ENCODE data around the gene RSPH1. TPM values are rescaled to one million over a fixed set of nuclear protein-coding genes. Genes with fewer than 3 reads are reported as not detected.

RSPH1 gene
- total and polyA plus RNA-seq, 2 of the 4 experiments (the other 2 are of a cell fraction): not detected

- in situ Hi-C loops (cut with MboI; ENCODE audit: low sequenced_read_pairs) (no loop called here), intact Hi-C loops (cut with micrococcal nuclease) (no loop called here), dilution Hi-C loops (cut with HindIII; ENCODE audit: low sequenced_read_pairs, unreplicated experiment) (no loop called here)
- no peak overlapping the region for H3K27ac ChIP-seq (ENCODE audit: insufficient read depth, low read length)
- no peaks in the 10 kb centered on the region for H3K4me1 ChIP-seq (ENCODE audit: control insufficient read depth, insufficient read depth, low read length)
- WGBS, 2 experiments (ENCODE audit: extremely low coverage in 2 of 2, insufficient read length in 1 of 2): 50% methylated on average over 2 of the region's 10 CpGs; no CpG with 5 or more reads in 1 of the 2 experiments
- ATAC-seq (ENCODE audit: low read depth): no peak
- no peak overlapping the region for H2AK5ac ChIP-seq (ENCODE audit: low read depth, low read length)
- H3K4me3 ChIP-seq (ENCODE audit: insufficient read depth, low read depth, low read length): no peak overlapping the region
- H4K5ac ChIP-seq (ENCODE audit: low read depth, low read length): no peak overlapping the region
- no peak overlapping the region for H3K4ac ChIP-seq (ENCODE audit: low read depth, low read length)
- TF ChIP-seq CEBPB (IDR thresholded peaks at IDR 0.05; ENCODE audit: low read depth, low read length) (no peak), RFX5 (IDR thresholded peaks at IDR 0.05; ENCODE audit: low read depth, low read length) (no peak), MAFK (IDR thresholded peaks at IDR 0.05; ENCODE audit: low read depth, low read length) (no peak), CHD1 (IDR thresholded peaks at IDR 0.05; ENCODE audit: low read depth, low read length) (no peak), CTCF (conservative IDR thresholded peaks at IDR 0.05; ENCODE audit: low read depth, low read length) (no peak), RCOR1 (IDR thresholded peaks at IDR 0.05; ENCODE audit: insufficient replicate concordance, low read length) (no peak), FOS (IDR thresholded peaks at IDR 0.05; ENCODE audit: low read depth, low read length) (no peak), POLR2A (IDR thresholded peaks at IDR 0.05; ENCODE audit: low read depth, low read length) (no peak), USF2 (IDR thresholded peaks at IDR 0.05; ENCODE audit: low read depth, low read length) (no peak)
- TF ChIP-seq, protein P1, sequence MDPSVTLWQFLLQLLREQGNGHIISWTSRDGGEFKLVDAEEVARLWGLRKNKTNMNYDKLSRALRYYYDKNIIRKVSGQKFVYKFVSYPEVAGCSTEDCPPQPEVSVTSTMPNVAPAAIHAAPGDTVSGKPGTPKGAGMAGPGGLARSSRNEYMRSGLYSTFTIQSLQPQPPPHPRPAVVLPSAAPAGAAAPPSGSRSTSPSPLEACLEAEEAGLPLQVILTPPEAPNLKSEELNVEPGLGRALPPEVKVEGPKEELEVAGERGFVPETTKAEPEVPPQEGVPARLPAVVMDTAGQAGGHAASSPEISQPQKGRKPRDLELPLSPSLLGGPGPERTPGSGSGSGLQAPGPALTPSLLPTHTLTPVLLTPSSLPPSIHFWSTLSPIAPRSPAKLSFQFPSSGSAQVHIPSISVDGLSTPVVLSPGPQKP (IDR thresholded peaks at IDR 0.05; ENCODE audit: borderline replicate concordance, low read depth, low read length): no peak
- ChIA-PET POLR2A (ENCODE audit: unreplicated experiment) (no interaction called here), CTCF (no interaction called here)
- BruUV-seq (replicated peaks): no TSS peak
- no peak for DNase-seq
- no peak overlapping the region for H4K91ac ChIP-seq (ENCODE audit: insufficient read depth, low read depth, low read length)
- no peak overlapping the region for H3K4me2 ChIP-seq (ENCODE audit: low read depth, low read length)
- H2AK9ac ChIP-seq (replicated peaks; ENCODE audit: low read depth, low read length, poor library complexity): no peak overlapping the region
- H3K56ac ChIP-seq (ENCODE audit: extremely low read depth, insufficient read depth, low read length): no peak overlapping the region
- no peak overlapping the region for H3K18ac ChIP-seq (ENCODE audit: low read depth, low read length)
- no peaks in the 10 kb centered on the region for H3K9me3 ChIP-seq (ENCODE audit: control insufficient read depth, insufficient read depth, low read length)
- no peaks in the 10 kb centered on the region for H3K79me1 ChIP-seq (ENCODE audit: low read depth in 1 of 2, low read length in 2 of 2)
- H4K20me1 ChIP-seq (ENCODE audit: insufficient read depth, low read length): no peaks in the 10 kb centered on the region
- H2BK120ac ChIP-seq (ENCODE audit: low read depth, low read length): no peak overlapping the region
- no peaks in the 10 kb centered on the region for H3K9me1 ChIP-seq (ENCODE audit: insufficient read depth, low read length)
- no peak overlapping the region for H3K9ac ChIP-seq (ENCODE audit: low read depth, low read length)
- no peak overlapping the region for H2BK5ac ChIP-seq (ENCODE audit: low read depth, low read length, poor library complexity, severe bottlenecking)
- no peak overlapping the region for H3K14ac ChIP-seq (replicated peaks; ENCODE audit: low read depth, low read length)
- no peak overlapping the region for H3K23ac ChIP-seq (ENCODE audit: low read depth, low read length)
- no peak overlapping the region for H2AFZ ChIP-seq (replicated peaks; ENCODE audit: low read length, poor library complexity)
- H4K8ac ChIP-seq (ENCODE audit: low read depth in 2 of 2, low read length in 2 of 2): no peak overlapping the region
- H2BK20ac ChIP-seq (ENCODE audit: low read depth, low read length): no peak overlapping the region
- H3K27me3 ChIP-seq (ENCODE audit: control insufficient read depth, insufficient read depth, low read length): peaks cover 16% of the 10 kb centered on the region; the same call in 1 of the 2 replicates
- H3K36me3 ChIP-seq (ENCODE audit: control insufficient read depth, insufficient read depth, low read length): no peaks in the 10 kb centered on the region
- no peak overlapping the region for H2BK15ac ChIP-seq (ENCODE audit: low read depth, low read length)
These were observed 15.3 kb downstream of the RSPH1 start for GRCh38 chr21:42480736-42481135.

Measured in IMR-90 (cell line).